Epithelial cell of proximal tubule (primary cell): Measurements from ENCODE around the gene F3. TPM values are rescaled to one million over a fixed set of nuclear protein-coding genes. Genes with fewer than 3 reads are reported as not detected.

Experiments used
- DNase-seq: peaks from one replicate; pipeline ENCODE4 v3.0.0-alpha.2; 2011; ENCODE audit warnings: low read depth
- H3K4me3 ChIP-seq: 2 replicates; pipeline ENCODE4 v1.5.1; 2011; ENCODE audit warnings: low read depth, mild to moderate bottlenecking, low read length
- CTCF ChIP-seq: conservative IDR thresholded peaks from 2 replicates; pipeline ENCODE4 v1.5.1; 2012; ENCODE audit warnings: low read depth, mild to moderate bottlenecking, low read length
- total RNA-seq: library from RNA; depleted of rRNA; stranded (reverse); fragments of >200 nt; gene quantifications from 2 replicates; pipeline ENCODE4 v1.2.3, GENCODE V29; 2015

F3 gene
- total RNA-seq, 1 donor from 2014 or later, result 179 TPM

DNA sequence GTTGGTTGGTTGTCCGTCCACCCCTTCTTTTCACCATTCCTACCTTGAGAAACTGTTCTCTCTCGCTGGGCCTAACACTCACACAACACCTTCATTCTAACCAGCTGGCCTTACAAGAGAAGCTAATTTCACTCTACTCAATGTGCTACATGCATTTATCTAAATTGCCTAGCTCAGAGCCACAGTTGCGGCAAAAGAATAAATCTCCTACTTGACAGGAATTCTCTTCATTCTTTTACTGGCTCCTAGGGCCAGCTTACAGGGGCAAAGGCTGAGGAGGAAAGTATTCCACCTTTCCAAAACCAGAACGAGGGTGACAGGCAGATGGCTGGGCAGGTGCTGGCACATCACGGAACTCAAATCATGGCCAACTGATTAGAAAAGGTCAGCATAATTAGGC, 6.5 kb downstream of the F3 start:
- TF ChIP-seq CTCF, result no peak
- no peak overlapping the region for H3K4me3 ChIP-seq
- no peak for DNase-seq

- DNase-seq, result no peak
- no peak overlapping the region for H3K4me3 ChIP-seq
- TF ChIP-seq CTCF, result peak; percentile 47
Measured at GRCh38 chr1:94532077-94532476, 9.5 kb downstream of the F3 start.

GRCh38 chr1:94531664-94532063, 9.9 kb downstream of the F3 start:
- no peak for TF ChIP-seq CTCF
- no peak overlapping the region for H3K4me3 ChIP-seq
- DNase-seq, result no peak

GRCh38 chr1:94530373-94530878, 11.1 kb downstream of the F3 start:
- no peak overlapping the region for H3K4me3 ChIP-seq
- no peak for TF ChIP-seq CTCF
- no peak for DNase-seq

DNA sequence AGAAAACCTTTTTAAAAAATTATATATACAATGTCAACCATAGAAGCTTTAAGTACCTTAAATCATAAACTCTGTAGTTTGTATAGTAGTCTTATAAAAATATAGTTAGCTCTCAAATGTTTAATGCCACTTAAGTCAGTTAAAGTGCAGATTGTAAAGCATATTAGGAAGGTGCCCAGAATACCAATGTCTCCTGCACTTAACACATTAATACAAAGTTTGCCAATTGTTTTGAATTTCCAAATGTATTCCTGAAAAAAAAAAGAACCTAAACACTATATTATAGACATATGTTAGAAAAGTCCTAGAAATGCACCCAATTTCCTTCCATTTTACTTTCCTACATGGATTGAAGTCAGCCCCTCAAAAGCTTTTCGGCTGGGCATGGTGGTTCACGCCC, 12.1 kb downstream of the F3 start:
- no peak for TF ChIP-seq CTCF
- no peak overlapping the region for H3K4me3 ChIP-seq
- no peak for DNase-seq

DNA sequence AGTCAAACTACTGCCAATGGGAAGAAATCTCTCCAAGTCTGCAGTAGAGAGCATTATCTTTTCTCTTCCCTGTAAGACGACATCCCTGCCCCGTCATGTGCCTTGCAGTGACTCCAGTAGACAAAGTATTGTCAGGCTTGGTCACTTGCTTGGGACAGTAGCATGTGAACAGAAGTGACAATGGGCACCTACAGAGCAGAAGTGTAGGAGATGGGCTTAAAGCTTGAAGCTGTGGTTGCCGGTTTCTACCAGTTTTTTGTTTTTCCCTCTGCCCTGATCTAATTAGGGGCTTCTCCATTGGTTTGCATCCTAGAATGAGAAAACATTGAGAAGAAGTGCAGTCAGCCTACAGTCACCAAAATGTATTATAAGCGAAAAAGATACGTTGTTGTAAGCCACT, 12.7 kb downstream of the F3 start:
- no peak overlapping the region for H3K4me3 ChIP-seq
- DNase-seq, result no peak
- TF ChIP-seq CTCF, result no peak

- no peak overlapping the region for H3K4me3 ChIP-seq
- DNase-seq, result no peak
- peak; percentile 10 for TF ChIP-seq CTCF
Measured at GRCh38 chr1:94528299-94528698, 13.3 kb downstream of the F3 start.
